Cardiac muscle cell (in vitro differentiated cells and primary cell): ENCODE measurements around the gene MEGF6. TPM values are rescaled to one million over a fixed set of nuclear protein-coding genes. Genes with fewer than 3 reads are reported as not detected.

Experiments
- DNase-seq, 2 donors: peaks; one replicate each; pipeline versions ENCODE4 v3.0.0 to v3.0.0-alpha.2; 2010 to 2017; ENCODE audit warnings: low read depth in 1 of 2, low spot score in 1 of 2
- H3K27ac ChIP-seq: fragments of 200-600 bp; sonication (generic); 2 replicates; pipeline ENCODE4 v1.5.1; 2016
- H3K27me3 ChIP-seq: fragments of 200-600 bp; sonication (generic); 2 replicates; pipeline ENCODE4 v1.6.0; 2016; ENCODE audit warnings: control low read depth
- H3K36me3 ChIP-seq: fragments of 200-600 bp; sonication (generic); 2 replicates; pipeline ENCODE4 v1.5.1; 2016; ENCODE audit warnings: control low read depth
- H3K4me1 ChIP-seq: fragments of 200-600 bp; sonication (generic); 2 replicates; pipeline ENCODE4 v1.8.1; 2017; ENCODE audit warnings: low read depth, mild to moderate bottlenecking, mixed run types
- H3K4me3 ChIP-seq: fragments of 200-600 bp; sonication (generic); 2 replicates; pipeline ENCODE4 v1.5.1; 2016; ENCODE audit warnings: mild to moderate bottlenecking
- H3K9me3 ChIP-seq: fragments of 200-600 bp; sonication (generic); 2 replicates; pipeline ENCODE4 v1.5.1; 2017; ENCODE audit warnings: low read depth, mild to moderate bottlenecking, control low read depth
- CTCF ChIP-seq: IDR thresholded peaks from 2 replicates; pipeline ENCODE4 v1.5.1; 2012; ENCODE audit warnings: low read depth, mild to moderate bottlenecking, low read length
- polyA plus RNA-seq: library from polyadenylated mRNA; unstranded; fragments of >200 nt; fragmentation: Nextera tagmentation; extraction: Ambion mirVana; gene quantifications from 2 replicates; pipeline ENCODE4 v1.2.1, GENCODE V29; 2016
- total RNA-seq: library from RNA; depleted of rRNA; stranded (reverse); fragments of >200 nt; gene quantifications from 2 replicates; pipeline ENCODE4 v1.2.3, GENCODE V29; 2016

The MEGF6 gene
- total and polyA plus RNA-seq, 2 experiments from 2014 or later, result 11.1 to 31.7 TPM

DNA sequence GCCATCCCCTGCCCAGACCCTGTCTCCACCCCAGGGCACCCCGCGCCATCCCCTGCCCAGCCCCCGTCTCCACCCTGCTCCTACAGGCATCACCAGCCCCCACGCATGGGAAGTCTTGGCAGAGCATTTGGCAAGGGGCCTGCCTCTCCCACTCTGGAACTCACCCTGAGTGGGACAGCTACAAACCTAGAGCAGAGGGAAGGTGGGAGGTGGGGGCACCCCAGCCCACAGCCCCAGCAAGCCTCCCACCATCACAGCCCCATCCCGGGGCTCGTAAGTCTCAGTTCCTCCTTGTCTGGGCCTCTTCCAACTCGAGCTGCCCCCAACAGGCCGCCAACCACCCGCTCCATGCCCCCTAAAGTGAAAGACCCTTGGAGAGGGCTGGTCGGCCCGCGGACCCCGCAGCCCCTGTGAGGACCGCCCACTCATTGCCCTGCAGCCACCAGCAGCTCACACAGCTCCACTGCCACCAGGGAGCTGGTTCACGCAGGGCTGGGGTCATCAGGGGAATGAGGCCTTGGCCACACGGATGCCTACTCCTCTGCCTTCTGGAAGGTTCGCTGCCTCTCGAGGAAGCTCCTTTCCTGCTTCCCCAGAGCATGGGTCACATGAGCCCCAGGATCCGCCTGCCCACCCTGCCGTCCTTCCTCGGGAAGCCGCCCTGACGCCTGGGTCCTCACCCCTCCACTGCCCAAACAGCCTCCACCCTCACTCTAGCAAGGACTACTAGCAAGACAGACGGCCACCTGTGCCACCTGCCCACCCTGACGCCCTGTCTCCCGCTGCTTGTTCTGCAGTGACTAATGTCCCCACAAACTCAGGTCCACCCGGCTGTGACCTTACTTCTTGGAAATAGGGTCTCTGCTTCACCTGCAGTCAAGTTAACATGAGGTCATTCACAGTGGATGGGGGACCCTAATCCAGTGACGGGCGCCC, 14.4 kb downstream of the MEGF6 start:
- Histone ChIP-seq H3K27ac (no peak overlapping the region), H3K9me3 (no peaks in the 10 kb centered on the region), H3K27me3 (no peaks in the 10 kb centered on the region), H3K4me1 (peaks cover 17% of the 10 kb centered on the region), H3K36me3 (no peaks in the 10 kb centered on the region), H3K4me3 (no peak overlapping the region)
- no peak for TF ChIP-seq CTCF
- no peak for DNase-seq

DNA sequence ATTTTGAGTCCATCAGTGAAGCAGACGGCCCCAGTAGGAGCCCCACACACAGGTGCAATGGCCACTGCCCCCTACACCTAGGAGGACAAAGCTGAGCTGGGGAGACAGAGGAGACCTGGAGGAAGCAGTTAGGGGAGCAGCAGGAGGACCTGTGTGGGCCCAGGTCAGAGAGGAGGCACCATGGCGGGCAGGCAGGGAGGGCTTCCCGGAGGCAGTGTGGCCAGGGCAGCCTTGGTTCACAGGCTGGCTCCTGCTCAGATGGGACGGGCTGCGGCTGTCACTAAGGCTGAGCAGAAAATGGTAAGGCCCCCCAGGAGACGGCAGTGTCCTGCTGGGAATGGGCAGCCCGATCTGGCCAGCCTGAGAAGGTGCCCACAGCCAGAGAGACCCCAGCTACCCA, 15.4 kb downstream of the MEGF6 start:
- H3K27ac ChIP-seq, result no peak overlapping the region
- no peaks in the 10 kb centered on the region for H3K27me3 ChIP-seq
- no peaks in the 10 kb centered on the region for H3K36me3 ChIP-seq
- H3K9me3 ChIP-seq, result no peaks in the 10 kb centered on the region
- DNase-seq, result no peak
- H3K4me3 ChIP-seq, result no peak overlapping the region
- H3K4me1 ChIP-seq, result peaks cover 17% of the 10 kb centered on the region
- TF ChIP-seq CTCF, result no peak

DNA sequence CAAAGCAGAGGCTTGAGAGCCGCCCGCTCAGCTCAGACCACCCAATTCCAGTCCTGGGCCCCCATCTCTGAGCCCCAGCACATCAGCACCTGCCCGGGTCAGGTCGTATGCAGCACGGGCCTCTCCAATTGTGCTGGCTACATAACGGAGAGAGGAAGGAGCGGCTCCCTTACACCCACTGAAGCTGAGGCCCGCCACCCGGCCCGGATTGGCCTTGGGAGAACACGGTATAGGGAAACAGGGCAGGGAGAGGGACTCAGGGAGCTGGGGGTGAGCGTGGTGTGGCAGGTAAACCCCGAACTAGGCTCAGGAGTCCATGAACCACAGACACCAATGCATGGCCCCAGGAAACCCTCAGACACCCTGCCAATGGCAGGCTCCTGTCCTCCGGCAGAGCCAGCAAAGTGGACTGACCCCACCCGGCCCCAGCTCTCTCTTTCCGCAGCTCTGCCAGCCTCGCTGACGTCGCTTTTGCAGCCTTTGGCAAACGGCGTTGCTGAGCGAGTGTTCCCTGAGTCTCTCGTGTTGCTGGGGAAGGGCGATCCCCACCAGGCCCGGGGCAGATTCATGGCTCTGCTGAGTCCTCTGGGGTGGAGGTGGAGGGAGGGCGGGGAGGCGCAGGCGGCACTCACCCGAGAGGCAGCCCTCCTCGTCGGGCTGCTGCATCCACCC, 16.5 kb downstream of the MEGF6 start:
- TF ChIP-seq CTCF, result no peak
- no peaks in the 10 kb centered on the region for H3K36me3 ChIP-seq
- DNase-seq, result no peak
- no peaks in the 10 kb centered on the region for H3K27me3 ChIP-seq
- peaks cover 17% of the 10 kb centered on the region for H3K4me1 ChIP-seq
- H3K9me3 ChIP-seq, result no peaks in the 10 kb centered on the region
- H3K4me3 ChIP-seq, result no peak overlapping the region
- no peak overlapping the region for H3K27ac ChIP-seq

DNA sequence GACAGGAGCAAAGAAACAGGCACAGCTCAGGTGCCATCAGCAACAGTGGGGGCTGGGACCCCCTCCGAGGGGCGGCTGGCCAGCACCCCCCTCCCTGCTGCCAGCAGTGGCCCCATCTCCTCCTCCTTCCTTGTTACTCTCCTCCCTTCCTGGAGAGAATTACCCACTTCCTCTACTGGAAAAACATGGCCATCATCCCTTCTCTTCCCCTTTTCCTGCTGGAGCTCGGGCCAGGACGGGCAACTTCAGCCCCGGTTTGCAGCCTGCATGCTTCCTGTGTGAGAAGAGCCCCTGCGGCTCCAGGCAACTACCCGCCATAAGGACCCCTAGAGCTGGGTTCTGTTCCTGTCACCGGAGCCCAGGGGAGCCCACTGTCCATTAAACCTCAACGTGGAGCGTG, 17.6 kb downstream of the MEGF6 start:
- H3K9me3 ChIP-seq, result no peaks in the 10 kb centered on the region
- no peak overlapping the region for H3K27ac ChIP-seq
- H3K27me3 ChIP-seq, result no peaks in the 10 kb centered on the region
- no peak for TF ChIP-seq CTCF
- peaks cover 14% of the 10 kb centered on the region for H3K4me1 ChIP-seq
- no peak for DNase-seq
- no peaks in the 10 kb centered on the region for H3K36me3 ChIP-seq
- no peak overlapping the region for H3K4me3 ChIP-seq

DNA sequence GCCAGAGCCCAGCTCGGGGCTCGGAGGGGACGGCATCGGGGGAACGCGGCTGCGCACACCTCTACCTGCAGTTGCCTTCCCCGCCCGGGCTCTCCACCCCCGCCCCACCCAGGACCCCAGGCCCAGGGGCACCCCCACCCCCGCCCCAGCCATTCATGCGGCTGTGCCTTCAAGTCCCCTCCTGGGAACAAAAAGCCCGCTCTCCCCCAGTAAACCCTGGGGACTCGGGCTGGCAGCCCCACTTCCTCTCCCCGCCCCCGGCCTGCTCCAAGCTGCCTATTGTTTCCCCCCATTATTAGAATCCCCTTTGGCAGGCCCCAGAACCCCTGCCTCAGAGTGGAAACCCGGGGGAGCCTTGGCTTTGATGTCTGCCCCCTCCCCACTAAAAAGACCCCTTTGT, 18.0 kb downstream of the MEGF6 start:
- Histone ChIP-seq H3K27ac (no peak overlapping the region), H3K27me3 (no peaks in the 10 kb centered on the region), H3K4me3 (no peak overlapping the region), H3K4me1 (peaks cover 10% of the 10 kb centered on the region), H3K36me3 (no peaks in the 10 kb centered on the region), H3K9me3 (no peaks in the 10 kb centered on the region)
- TF ChIP-seq CTCF, result no peak
- DNase-seq, result no peak
